ENCODE results near the gene HENMT1. TPM values are rescaled to one million over a fixed set of nuclear protein-coding genes. Genes with fewer than 3 reads are reported as not detected.
A peak's percentile ranks its signal among the peaks of the same experiment; 100 is the strongest.

Gene HENMT1
- total and polyA plus RNA-seq, 9 of the 15 experiments (the other 6 are each of a cell fraction or from before 2014, with no cell fraction given), result not detected

DNA sequence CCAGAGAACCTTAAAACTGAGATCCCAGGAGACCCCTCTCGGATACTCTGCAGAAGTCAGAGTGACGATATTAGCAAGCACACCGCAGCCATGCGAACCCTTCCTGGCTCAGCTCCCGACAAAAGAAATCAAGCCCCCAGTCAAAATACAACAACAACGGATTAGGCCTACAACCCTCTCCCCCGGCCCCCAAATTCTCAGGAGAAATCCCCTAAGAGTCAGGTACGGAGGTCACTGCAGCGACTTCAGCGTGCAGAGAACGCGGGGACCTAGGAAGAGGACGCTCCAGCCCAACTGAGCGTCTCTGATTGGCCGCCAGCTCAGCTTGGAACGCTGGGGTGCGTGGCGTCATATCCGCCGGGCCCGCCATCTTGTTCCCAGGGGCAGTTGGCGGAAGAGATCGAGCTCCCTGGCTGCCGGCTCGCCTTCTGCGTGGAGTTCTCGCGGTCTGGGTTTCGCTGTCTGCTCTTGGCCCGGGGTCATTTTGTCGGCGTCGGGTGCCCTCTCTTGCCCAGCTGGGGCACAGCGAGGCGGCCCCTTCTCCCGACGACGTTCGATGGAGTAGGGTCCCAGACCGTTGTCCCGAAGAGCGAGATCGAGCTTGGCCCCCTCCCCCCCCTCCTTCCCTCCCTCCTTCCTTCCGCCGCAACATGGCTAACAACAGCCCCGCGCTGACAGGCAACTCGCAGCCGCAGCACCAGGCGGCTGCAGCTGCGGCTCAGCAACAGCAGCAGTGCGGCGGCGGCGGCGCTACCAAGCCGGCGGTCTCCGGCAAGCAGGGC is 31.2 kb upstream of the HENMT1 start, which contains the start of gene PRPF38B (continued):
- TF ChIP-seq CCAR2 (IDR thresholded peaks at IDR 0.05; ENCODE audit: low read depth, low read length), result no peak
- no peak for TF ChIP-seq ZNF699 (CRISPR knock-in tag; IDR thresholded peaks at IDR 0.05; ENCODE audit: insufficient replicate concordance)
- TF ChIP-seq U2AF1 (optimal IDR thresholded peaks at IDR 0.05; ENCODE audit: low read depth, low read length), result no peak
- TF ChIP-seq JUN (IDR thresholded peaks at IDR 0.05; ENCODE audit: borderline replicate concordance, low read depth, low read length), result no peak; the same call in none of the 2 replicates
- peak; percentile 83; the same call in 1 of the 2 replicates for TF ChIP-seq JUN (CRISPR knock-in tag; IDR thresholded peaks at IDR 0.05; ENCODE audit: borderline replicate concordance)
- TF ChIP-seq BRCA1 (IDR thresholded peaks at IDR 0.05), result no peak
- TF ChIP-seq BRCA1 (CRISPR knock-in tag; IDR thresholded peaks at IDR 0.05), result no peak
- TF ChIP-seq TRIM25 (IDR thresholded peaks at IDR 0.05; ENCODE audit: borderline replicate concordance), result peak; percentile 88
- no peak for TF ChIP-seq ZNF75A (CRISPR knock-in tag; IDR thresholded peaks at IDR 0.05)
- TF ChIP-seq, protein P1, sequence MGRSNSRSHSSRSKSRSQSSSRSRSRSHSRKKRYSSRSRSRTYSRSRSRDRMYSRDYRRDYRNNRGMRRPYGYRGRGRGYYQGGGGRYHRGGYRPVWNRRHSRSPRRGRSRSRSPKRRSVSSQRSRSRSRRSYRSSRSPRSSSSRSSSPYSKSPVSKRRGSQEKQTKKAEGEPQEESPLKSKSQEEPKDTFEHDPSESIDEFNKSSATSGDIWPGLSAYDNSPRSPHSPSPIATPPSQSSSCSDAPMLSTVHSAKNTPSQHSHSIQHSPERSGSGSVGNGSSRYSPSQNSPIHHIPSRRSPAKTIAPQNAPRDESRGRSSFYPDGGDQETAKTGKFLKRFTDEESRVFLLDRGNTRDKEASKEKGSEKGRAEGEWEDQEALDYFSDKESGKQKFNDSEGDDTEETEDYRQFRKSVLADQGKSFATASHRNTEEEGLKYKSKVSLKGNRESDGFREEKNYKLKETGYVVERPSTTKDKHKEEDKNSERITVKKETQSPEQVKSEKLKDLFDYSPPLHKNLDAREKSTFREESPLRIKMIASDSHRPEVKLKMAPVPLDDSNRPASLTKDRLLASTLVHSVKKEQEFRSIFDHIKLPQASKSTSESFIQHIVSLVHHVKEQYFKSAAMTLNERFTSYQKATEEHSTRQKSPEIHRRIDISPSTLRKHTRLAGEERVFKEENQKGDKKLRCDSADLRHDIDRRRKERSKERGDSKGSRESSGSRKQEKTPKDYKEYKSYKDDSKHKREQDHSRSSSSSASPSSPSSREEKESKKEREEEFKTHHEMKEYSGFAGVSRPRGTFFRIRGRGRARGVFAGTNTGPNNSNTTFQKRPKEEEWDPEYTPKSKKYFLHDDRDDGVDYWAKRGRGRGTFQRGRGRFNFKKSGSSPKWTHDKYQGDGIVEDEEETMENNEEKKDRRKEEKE (IDR thresholded peaks at IDR 0.05; ENCODE audit: borderline replicate concordance in 1 of 2, control insufficient read depth in 1 of 2, low read depth in 2 of 2, low read length in 1 of 2), result peak in 1 of 2 experiments; percentile 47; a peak in 1 of 4 replicates
- TF ChIP-seq ILK (tag; IDR thresholded peaks at IDR 0.05; ENCODE audit: borderline replicate concordance, low read depth), result no peak
- TF ChIP-seq, protein P2, sequence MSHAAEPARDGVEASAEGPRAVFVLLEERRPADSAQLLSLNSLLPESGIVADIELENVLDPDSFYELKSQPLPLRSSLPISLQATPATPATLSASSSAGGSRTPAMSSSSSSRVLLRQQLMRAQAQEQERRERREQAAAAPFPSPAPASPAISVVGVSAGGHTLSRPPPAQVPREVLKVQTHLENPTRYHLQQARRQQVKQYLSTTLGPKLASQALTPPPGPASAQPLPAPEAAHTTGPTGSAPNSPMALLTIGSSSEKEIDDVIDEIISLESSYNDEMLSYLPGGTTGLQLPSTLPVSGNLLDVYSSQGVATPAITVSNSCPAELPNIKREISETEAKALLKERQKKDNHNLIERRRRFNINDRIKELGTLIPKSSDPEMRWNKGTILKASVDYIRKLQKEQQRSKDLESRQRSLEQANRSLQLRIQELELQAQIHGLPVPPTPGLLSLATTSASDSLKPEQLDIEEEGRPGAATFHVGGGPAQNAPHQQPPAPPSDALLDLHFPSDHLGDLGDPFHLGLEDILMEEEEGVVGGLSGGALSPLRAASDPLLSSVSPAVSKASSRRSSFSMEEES (CRISPR knock-in tag; IDR thresholded peaks at IDR 0.05), result no peak
- TF ChIP-seq, protein P3, sequence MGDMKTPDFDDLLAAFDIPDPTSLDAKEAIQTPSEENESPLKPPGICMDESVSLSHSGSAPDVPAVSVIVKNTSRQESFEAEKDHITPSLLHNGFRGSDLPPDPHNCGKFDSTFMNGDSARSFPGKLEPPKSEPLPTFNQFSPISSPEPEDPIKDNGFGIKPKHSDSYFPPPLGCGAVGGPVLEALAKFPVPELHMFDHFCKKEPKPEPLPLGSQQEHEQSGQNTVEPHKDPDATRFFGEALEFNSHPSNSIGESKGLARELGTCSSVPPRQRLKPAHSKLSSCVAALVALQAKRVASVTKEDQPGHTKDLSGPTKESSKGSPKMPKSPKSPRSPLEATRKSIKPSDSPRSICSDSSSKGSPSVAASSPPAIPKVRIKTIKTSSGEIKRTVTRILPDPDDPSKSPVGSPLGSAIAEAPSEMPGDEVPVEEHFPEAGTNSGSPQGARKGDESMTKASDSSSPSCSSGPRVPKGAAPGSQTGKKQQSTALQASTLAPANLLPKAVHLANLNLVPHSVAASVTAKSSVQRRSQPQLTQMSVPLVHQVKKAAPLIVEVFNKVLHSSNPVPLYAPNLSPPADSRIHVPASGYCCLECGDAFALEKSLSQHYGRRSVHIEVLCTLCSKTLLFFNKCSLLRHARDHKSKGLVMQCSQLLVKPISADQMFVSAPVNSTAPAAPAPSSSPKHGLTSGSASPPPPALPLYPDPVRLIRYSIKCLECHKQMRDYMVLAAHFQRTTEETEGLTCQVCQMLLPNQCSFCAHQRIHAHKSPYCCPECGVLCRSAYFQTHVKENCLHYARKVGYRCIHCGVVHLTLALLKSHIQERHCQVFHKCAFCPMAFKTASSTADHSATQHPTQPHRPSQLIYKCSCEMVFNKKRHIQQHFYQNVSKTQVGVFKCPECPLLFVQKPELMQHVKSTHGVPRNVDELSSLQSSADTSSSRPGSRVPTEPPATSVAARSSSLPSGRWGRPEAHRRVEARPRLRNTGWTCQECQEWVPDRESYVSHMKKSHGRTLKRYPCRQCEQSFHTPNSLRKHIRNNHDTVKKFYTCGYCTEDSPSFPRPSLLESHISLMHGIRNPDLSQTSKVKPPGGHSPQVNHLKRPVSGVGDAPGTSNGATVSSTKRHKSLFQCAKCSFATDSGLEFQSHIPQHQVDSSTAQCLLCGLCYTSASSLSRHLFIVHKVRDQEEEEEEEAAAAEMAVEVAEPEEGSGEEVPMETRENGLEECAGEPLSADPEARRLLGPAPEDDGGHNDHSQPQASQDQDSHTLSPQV (IDR thresholded peaks at IDR 0.05), result 0 out of 2 replicates have a peak, but pooled peaks have one; percentile 33
- no peak for TF ChIP-seq ZFP36 (IDR thresholded peaks at IDR 0.05; ENCODE audit: low read depth, low read length, partially characterized antibody)
- TF ChIP-seq NRF1 (conservative IDR thresholded peaks at IDR 0.05 in 1 of 2, IDR thresholded peaks at IDR 0.05 in 1 of 2), result peak; percentile 22 to 57; a peak in 1 of 4 replicates
